ENCODE data around the gene BCL7C. TPM values are rescaled to one million over a fixed set of nuclear protein-coding genes. Genes with fewer than 3 reads are reported as not detected.

Gene BCL7C
- total and polyA plus RNA-seq, 2 of the 13 experiments (the other 11 are each of a cell fraction or from before 2014, with no cell fraction given): 17.7 to 33.8 TPM

DNA sequence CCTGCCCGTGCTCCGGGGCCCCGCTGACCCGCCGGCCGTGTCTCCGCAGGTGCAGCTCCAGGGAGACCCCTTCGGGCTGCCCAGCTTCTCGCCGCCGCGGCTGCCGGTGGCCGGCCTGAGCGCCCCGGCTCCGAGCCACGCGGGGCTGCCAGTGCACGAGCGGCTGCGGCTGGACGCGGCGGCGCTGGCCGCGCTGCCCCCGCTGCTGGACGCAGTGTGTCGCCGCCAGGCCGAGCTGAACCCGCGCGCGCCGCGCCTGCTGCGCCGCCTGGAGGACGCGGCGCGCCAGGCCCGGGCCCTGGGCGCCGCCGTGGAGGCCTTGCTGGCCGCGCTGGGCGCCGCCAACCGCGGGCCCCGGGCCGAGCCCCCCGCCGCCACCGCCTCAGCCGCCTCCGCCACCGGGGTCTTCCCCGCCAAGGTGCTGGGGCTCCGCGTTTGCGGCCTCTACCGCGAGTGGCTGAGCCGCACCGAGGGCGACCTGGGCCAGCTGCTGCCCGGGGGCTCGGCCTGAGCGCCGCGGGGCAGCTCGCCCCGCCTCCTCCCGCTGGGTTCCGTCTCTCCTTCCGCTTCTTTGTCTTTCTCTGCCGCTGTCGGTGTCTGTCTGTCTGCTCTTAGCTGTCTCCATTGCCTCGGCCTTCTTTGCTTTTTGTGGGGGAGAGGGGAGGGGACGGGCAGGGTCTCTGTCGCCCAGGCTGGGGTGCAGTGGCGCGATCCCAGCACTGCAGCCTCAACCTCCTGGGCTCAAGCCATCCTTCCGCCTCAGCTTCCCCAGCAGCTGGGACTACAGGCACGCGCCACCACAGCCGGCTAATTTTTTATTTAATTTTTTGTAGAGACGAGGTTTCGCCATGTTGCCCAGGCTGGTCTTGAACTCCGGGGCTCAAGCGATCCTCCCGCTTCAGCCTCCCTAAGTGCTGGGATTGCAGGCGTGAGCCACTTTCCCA, 8.4 kb upstream of the BCL7C start (continued):
- TF ChIP-seq BCL3 (CRISPR knock-in tag; IDR thresholded peaks at IDR 0.05) (no peak; the same call in 1 of the 2 replicates), CCAR2 (optimal IDR thresholded peaks at IDR 0.05; ENCODE audit: low read depth, low read length) (no peak), ZNF251 (CRISPR knock-in tag; IDR thresholded peaks at IDR 0.05) (no peak), ZNF598 (CRISPR knock-in tag; IDR thresholded peaks at IDR 0.05; ENCODE audit: borderline replicate concordance) (no peak), MLX (CRISPR knock-in tag; IDR thresholded peaks at IDR 0.05) (no peak), ZSCAN20 (CRISPR knock-in tag; IDR thresholded peaks at IDR 0.05; ENCODE audit: borderline replicate concordance) (0 out of 2 replicates have a peak, but pooled peaks have one; percentile 22), PTBP1 (IDR thresholded peaks at IDR 0.05; ENCODE audit: low read depth, low read length, poor library complexity, severe bottlenecking) (no peak), ZNF567 (CRISPR knock-in tag; IDR thresholded peaks at IDR 0.05; ENCODE audit: borderline replicate concordance) (no peak), ZNF260 (CRISPR knock-in tag; IDR thresholded peaks at IDR 0.05; ENCODE audit: borderline replicate concordance, low read depth) (no peak), ZNF3 (CRISPR knock-in tag; IDR thresholded peaks at IDR 0.05) (no peak), ZNF678 (CRISPR knock-in tag; IDR thresholded peaks at IDR 0.05) (no peak), ZNF639 (CRISPR knock-in tag; conservative IDR thresholded peaks at IDR 0.05) (no peak), MED13 (CRISPR knock-in tag; IDR thresholded peaks at IDR 0.05) (no peak), BORCS8-MEF2B (CRISPR knock-in tag; IDR thresholded peaks at IDR 0.05) (no peak; the same call in 1 of the 2 replicates), HNRNPLL (IDR thresholded peaks at IDR 0.05; ENCODE audit: low read depth, low read length, poor library complexity, severe bottlenecking) (peak; percentile 15)
- TF ChIP-seq, protein P1, sequence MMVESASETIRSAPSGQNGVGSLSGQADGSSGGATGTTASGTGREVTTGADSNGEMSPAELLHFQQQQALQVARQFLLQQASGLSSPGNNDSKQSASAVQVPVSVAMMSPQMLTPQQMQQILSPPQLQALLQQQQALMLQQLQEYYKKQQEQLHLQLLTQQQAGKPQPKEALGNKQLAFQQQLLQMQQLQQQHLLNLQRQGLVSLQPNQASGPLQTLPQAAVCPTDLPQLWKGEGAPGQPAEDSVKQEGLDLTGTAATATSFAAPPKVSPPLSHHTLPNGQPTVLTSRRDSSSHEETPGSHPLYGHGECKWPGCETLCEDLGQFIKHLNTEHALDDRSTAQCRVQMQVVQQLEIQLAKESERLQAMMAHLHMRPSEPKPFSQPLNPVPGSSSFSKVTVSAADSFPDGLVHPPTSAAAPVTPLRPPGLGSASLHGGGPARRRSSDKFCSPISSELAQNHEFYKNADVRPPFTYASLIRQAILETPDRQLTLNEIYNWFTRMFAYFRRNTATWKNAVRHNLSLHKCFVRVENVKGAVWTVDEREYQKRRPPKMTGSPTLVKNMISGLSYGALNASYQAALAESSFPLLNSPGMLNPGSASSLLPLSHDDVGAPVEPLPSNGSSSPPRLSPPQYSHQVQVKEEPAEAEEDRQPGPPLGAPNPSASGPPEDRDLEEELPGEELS (CRISPR knock-in tag; IDR thresholded peaks at IDR 0.05): no peak
- TF ChIP-seq, protein P2, sequence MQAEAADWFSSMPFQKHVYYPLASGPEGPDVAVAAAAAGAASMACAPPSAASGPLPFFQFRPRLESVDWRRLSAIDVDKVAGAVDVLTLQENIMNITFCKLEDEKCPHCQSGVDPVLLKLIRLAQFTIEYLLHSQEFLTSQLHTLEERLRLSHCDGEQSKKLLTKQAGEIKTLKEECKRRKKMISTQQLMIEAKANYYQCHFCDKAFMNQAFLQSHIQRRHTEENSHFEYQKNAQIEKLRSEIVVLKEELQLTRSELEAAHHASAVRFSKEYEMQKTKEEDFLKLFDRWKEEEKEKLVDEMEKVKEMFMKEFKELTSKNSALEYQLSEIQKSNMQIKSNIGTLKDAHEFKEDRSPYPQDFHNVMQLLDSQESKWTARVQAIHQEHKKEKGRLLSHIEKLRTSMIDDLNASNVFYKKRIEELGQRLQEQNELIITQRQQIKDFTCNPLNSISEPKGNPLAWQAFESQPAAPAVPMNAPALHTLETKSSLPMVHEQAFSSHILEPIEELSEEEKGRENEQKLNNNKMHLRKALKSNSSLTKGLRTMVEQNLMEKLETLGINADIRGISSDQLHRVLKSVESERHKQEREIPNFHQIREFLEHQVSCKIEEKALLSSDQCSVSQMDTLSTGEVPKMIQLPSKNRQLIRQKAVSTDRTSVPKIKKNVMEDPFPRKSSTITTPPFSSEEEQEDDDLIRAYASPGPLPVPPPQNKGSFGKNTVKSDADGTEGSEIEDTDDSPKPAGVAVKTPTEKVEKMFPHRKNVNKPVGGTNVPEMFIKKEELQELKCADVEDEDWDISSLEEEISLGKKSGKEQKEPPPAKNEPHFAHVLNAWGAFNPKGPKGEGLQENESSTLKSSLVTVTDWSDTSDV (CRISPR knock-in tag; IDR thresholded peaks at IDR 0.05): peak; percentile 85; the same call in 1 of the 2 replicates
- TF ChIP-seq, protein P3, sequence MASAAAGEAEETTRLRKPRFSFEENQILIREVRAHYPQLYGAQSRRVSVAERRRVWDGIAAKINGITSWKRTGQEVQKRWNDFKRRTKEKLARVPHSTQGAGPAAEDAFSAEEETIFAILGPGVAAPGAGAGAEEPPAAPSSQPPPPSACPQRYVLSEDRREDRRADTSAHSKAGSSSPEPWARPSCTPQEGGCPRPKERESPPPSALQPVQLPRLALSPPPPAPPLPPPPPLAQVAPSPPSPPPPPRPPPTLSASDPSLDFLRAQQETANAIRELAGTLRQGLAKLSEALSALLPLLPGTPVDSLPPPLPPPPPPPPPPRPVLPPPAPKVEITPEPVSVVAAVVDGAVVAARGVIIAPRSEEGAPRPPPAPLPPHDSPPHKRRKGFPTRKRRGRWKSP (CRISPR knock-in tag; IDR thresholded peaks at IDR 0.05): no peak

All from HepG2 (cell line).